ENCODE results near the gene PER2.
"Not testable (repeated sequence)": the region's sequence is repeated elsewhere in the genome, so short reads cannot be mapped to it uniquely, and the experiment has no call there.

PER2 gene

GRCh38 chr2:238313289-238313990, 25.0 kb upstream of the PER2 start:
- DNase-seq (ENCODE audit: low read depth): no peak

- not testable (repeated sequence) for DNase-seq (ENCODE audit: low read depth)
Measured at GRCh38 chr2:238310721-238311120, 22.3 kb upstream of the PER2 start.

GRCh38 chr2:238308177-238308576, 19.8 kb upstream of the PER2 start:
- DNase-seq (ENCODE audit: low read depth): no peak

- no peak for DNase-seq (ENCODE audit: low read depth)
Measured at GRCh38 chr2:238306672-238306998, 18.2 kb upstream of the PER2 start.

GRCh38 chr2:238305965-238306671, 17.7 kb upstream of the PER2 start:
- no peak for DNase-seq (ENCODE audit: low read depth)

GRCh38 chr2:238305092-238305862, 16.9 kb upstream of the PER2 start:
- DNase-seq (ENCODE audit: low read depth): no peak

- no peak for DNase-seq (ENCODE audit: low read depth)
Measured at GRCh38 chr2:238304116-238304515, 15.7 kb upstream of the PER2 start.

GRCh38 chr2:238302751-238303150, 14.3 kb upstream of the PER2 start:
- no peak for DNase-seq (ENCODE audit: low read depth)

GRCh38 chr2:238302087-238302486, 13.7 kb upstream of the PER2 start:
- no peak for DNase-seq (ENCODE audit: low read depth)

GRCh38 chr2:238299803-238300202, 11.4 kb upstream of the PER2 start:
- DNase-seq (ENCODE audit: low read depth): no peak

GRCh38 chr2:238296638-238297457, 8.4 kb upstream of the PER2 start:
- DNase-seq (ENCODE audit: low read depth): no peak

GRCh38 chr2:238295144-238296112, 7.0 kb upstream of the PER2 start:
- no peak for DNase-seq (ENCODE audit: low read depth)

- no peak for DNase-seq (ENCODE audit: low read depth)
Measured at GRCh38 chr2:238294393-238295143, 6.2 kb upstream of the PER2 start.

GRCh38 chr2:238294046-238294392, 5.6 kb upstream of the PER2 start:
- no peak for DNase-seq (ENCODE audit: low read depth)

GRCh38 chr2:238291550-238292281, 3.3 kb upstream of the PER2 start:
- DNase-seq (ENCODE audit: low read depth): no peak

GRCh38 chr2:238290715-238291549, 2.5 kb upstream of the PER2 start:
- DNase-seq (ENCODE audit: low read depth): no peak

GRCh38 chr2:238290091-238290509, 1.7 kb upstream of the PER2 start:
- no peak for DNase-seq (ENCODE audit: low read depth)

- DNase-seq (ENCODE audit: low read depth): no peak
Measured at GRCh38 chr2:238289574-238289973, 1.2 kb upstream of the PER2 start.
